Measurements from ENCODE around the gene TRAF5. TPM values are rescaled to one million over a fixed set of nuclear protein-coding genes. Genes with fewer than 3 reads are reported as not detected.

The TRAF5 gene
- total RNA-seq, 1 donor from 2014 or later: 14.4 TPM

GRCh38 chr1:211328084-211328694, 1.6 kb downstream of the TRAF5 start:
- no peak for DNase-seq (ENCODE audit: low read depth, low spot score)

GRCh38 chr1:211328866-211329475, 2.3 kb downstream of the TRAF5 start:
- no peak for DNase-seq (ENCODE audit: low read depth, low spot score)

- DNase-seq (ENCODE audit: low read depth, low spot score): no peak
Measured at GRCh38 chr1:211329764-211330201, 3.1 kb downstream of the TRAF5 start.

GRCh38 chr1:211330282-211330936, 3.8 kb downstream of the TRAF5 start:
- DNase-seq (ENCODE audit: low read depth, low spot score): no peak

GRCh38 chr1:211331011-211331709, 4.5 kb downstream of the TRAF5 start:
- no peak for DNase-seq (ENCODE audit: low read depth, low spot score)

- DNase-seq (ENCODE audit: low read depth, low spot score): no peak
Measured at GRCh38 chr1:211332036-211332616, 5.5 kb downstream of the TRAF5 start.

- no peak for DNase-seq (ENCODE audit: low read depth, low spot score)
Measured at GRCh38 chr1:211332830-211333229, 6.2 kb downstream of the TRAF5 start.

GRCh38 chr1:211333906-211334305, 7.3 kb downstream of the TRAF5 start:
- DNase-seq (ENCODE audit: low read depth, low spot score): no peak

GRCh38 chr1:211334986-211335385, 8.4 kb downstream of the TRAF5 start:
- no peak for DNase-seq (ENCODE audit: low read depth, low spot score)

- DNase-seq (ENCODE audit: low read depth, low spot score): no peak
Measured at GRCh38 chr1:211335522-211336157, 9.0 kb downstream of the TRAF5 start.

- no peak for DNase-seq (ENCODE audit: low read depth, low spot score)
Measured at GRCh38 chr1:211336161-211336560, 9.5 kb downstream of the TRAF5 start.

GRCh38 chr1:211336775-211337174, 10.1 kb downstream of the TRAF5 start:
- DNase-seq (ENCODE audit: low read depth, low spot score): no peak

GRCh38 chr1:211337430-211338223, 11.0 kb downstream of the TRAF5 start:
- DNase-seq (ENCODE audit: low read depth, low spot score): no peak

- DNase-seq (ENCODE audit: low read depth, low spot score): no peak
Measured at GRCh38 chr1:211338224-211338620, 11.6 kb downstream of the TRAF5 start.

GRCh38 chr1:211339631-211340041, 13.0 kb downstream of the TRAF5 start:
- no peak for DNase-seq (ENCODE audit: low read depth, low spot score)

GRCh38 chr1:211340622-211341507, 14.2 kb downstream of the TRAF5 start:
- DNase-seq (ENCODE audit: low read depth, low spot score): no peak

- no peak for DNase-seq (ENCODE audit: low read depth, low spot score)
Measured at GRCh38 chr1:211341999-211342398, 15.4 kb downstream of the TRAF5 start.

GRCh38 chr1:211343607-211344006, 17.0 kb downstream of the TRAF5 start:
- no peak for DNase-seq (ENCODE audit: low read depth, low spot score)

GRCh38 chr1:211344152-211344618, 17.6 kb downstream of the TRAF5 start:
- DNase-seq (ENCODE audit: low read depth, low spot score): no peak
